Prostate gland (tissue), 2 donors: ENCODE data around the gene TMEM258.

Experiments used
- POLR2A ChIP-seq: fragments of 450-650 bp; IDR thresholded peaks from one replicate; pipeline ENCODE4 v1.6.1; 2016; ENCODE audit warnings: antibody characterized with exemption, mild to moderate bottlenecking
- TF ChIP-seq, protein P1 (sequence below), 4 experiments: fragments of 200-600 bp in 2 of 4; fragments of 450-650 bp in 2 of 4; sonication (generic) in 2 of 4; IDR thresholded peaks; 1 replicate in 3 of 4; 2 replicates in 1 of 4; pipeline ENCODE4 v1.5.1; 2016 to 2019; ENCODE audit warnings: antibody characterized with exemption in 4 of 4, mild to moderate bottlenecking in 2 of 4, moderate library complexity in 2 of 4

- TF ChIP-seq, protein P1, sequence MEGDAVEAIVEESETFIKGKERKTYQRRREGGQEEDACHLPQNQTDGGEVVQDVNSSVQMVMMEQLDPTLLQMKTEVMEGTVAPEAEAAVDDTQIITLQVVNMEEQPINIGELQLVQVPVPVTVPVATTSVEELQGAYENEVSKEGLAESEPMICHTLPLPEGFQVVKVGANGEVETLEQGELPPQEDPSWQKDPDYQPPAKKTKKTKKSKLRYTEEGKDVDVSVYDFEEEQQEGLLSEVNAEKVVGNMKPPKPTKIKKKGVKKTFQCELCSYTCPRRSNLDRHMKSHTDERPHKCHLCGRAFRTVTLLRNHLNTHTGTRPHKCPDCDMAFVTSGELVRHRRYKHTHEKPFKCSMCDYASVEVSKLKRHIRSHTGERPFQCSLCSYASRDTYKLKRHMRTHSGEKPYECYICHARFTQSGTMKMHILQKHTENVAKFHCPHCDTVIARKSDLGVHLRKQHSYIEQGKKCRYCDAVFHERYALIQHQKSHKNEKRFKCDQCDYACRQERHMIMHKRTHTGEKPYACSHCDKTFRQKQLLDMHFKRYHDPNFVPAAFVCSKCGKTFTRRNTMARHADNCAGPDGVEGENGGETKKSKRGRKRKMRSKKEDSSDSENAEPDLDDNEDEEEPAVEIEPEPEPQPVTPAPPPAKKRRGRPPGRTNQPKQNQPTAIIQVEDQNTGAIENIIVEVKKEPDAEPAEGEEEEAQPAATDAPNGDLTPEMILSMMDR (IDR thresholded peaks at IDR 0.05), result no peak
- no peak for TF ChIP-seq POLR2A
These were observed 46.5 kb downstream of the TMEM258 start for GRCh38 chr11:61745781-61746441.
